ENCODE results near the gene RNF133.

DNA sequence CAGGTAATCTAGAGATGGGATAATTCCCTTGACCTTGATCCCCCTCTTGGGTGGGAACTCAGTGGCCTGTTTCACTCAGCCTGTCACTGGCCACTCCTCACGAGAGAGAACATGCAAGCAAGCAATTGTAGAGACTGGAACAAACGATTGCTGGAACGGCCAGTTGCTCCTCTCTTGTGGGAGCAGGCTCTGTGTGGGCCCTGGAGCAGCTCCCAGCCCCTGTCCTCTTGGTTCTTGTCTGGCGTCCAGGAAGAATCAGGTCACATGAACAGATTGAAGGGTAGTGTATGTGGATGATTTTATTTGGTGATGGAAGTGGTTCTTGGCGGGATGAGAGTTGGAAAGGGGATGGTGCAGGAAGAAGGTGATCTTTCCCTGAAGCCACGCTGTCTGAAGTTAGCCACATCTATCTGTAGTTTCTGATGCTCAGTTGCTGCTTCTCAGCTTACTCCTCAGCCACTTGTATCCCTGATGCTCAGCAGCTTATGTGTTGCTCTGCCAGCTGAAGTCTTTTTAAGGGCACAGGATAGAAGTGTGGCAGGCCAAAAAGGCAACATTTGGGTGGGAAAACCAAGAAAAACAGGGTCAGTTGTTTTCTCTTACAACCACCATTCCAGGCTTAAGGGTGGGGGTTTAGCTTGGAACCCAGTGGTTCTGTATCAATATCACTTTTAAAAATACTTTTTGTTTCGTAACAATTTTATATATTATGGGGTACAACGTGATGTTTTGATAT, 15.9 kb downstream of the RNF133 start:
- TF ChIP-seq, protein P1, sequence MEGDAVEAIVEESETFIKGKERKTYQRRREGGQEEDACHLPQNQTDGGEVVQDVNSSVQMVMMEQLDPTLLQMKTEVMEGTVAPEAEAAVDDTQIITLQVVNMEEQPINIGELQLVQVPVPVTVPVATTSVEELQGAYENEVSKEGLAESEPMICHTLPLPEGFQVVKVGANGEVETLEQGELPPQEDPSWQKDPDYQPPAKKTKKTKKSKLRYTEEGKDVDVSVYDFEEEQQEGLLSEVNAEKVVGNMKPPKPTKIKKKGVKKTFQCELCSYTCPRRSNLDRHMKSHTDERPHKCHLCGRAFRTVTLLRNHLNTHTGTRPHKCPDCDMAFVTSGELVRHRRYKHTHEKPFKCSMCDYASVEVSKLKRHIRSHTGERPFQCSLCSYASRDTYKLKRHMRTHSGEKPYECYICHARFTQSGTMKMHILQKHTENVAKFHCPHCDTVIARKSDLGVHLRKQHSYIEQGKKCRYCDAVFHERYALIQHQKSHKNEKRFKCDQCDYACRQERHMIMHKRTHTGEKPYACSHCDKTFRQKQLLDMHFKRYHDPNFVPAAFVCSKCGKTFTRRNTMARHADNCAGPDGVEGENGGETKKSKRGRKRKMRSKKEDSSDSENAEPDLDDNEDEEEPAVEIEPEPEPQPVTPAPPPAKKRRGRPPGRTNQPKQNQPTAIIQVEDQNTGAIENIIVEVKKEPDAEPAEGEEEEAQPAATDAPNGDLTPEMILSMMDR (IDR thresholded peaks at IDR 0.05 in 4 of 5, conservative IDR thresholded peaks at IDR 0.05 in 1 of 5) = no peak
- no peak for TF ChIP-seq POLR2A (IDR thresholded peaks at IDR 0.05)

All from gastrocnemius medialis (tissue), 4 donors.